Measurements from ENCODE around the gene MANSC4.

The MANSC4 gene

DNA sequence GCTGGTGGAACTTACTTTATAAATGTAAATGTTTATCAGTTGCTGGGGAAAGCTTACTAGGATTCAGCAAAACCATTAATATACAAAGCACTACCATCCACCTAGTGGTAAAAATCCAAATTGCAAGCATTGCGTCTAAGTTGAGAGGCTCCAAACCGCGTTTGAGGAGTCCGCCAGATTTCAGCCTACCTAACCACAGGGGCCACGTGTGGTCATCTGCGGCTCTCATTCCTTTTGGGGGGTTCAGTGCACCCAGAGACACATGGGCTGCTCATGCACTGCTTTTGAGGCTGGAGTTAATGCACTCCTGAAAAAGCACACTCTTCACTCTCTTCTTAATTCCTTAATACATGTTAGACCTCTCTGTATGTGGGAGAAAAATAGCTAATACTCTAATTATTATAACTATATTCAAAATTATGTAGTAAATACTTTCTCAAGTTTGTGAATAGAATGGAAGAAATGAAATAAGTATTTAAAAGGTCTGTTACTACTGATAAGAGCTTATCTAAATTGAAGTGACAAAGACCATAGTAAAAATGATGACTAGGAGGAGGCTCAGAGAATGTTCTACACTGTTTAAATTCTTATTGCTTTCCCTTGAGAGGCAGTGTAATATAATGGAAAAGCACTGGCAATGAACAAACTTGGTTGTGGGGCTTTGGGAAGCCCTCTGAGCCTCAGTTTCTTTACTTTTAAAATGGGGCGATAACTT lies 41.4 kb upstream of the MANSC4 start:
- TF ChIP-seq, protein P1, sequence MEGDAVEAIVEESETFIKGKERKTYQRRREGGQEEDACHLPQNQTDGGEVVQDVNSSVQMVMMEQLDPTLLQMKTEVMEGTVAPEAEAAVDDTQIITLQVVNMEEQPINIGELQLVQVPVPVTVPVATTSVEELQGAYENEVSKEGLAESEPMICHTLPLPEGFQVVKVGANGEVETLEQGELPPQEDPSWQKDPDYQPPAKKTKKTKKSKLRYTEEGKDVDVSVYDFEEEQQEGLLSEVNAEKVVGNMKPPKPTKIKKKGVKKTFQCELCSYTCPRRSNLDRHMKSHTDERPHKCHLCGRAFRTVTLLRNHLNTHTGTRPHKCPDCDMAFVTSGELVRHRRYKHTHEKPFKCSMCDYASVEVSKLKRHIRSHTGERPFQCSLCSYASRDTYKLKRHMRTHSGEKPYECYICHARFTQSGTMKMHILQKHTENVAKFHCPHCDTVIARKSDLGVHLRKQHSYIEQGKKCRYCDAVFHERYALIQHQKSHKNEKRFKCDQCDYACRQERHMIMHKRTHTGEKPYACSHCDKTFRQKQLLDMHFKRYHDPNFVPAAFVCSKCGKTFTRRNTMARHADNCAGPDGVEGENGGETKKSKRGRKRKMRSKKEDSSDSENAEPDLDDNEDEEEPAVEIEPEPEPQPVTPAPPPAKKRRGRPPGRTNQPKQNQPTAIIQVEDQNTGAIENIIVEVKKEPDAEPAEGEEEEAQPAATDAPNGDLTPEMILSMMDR (IDR thresholded peaks at IDR 0.05; ENCODE audit: extremely low read depth, missing control alignments), result peak; percentile 33
- peak; percentile 61 for DNase-seq (ENCODE audit: low spot score)

DNA sequence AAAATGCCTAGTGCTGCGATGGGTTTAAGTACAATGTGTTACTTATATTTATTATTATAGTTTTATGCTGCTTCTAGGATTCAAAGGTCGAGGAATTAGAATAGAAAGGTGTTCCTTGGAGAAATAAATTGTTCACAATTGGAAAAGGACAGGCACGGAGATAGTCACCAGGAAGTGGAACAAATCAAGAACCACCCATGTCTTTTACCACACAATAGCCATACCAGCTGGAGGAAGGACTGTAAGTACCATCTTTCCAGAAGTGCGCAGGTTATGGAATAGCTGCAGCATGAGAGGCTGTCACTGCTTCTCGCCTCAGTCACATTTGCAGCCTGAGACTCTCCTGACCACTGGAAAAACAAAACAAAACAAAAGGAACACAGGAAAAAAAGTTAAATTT lies 40.5 kb upstream of the MANSC4 start:
- TF ChIP-seq, protein P1 (IDR thresholded peaks at IDR 0.05; ENCODE audit: extremely low read depth, missing control alignments), result no peak

DNA sequence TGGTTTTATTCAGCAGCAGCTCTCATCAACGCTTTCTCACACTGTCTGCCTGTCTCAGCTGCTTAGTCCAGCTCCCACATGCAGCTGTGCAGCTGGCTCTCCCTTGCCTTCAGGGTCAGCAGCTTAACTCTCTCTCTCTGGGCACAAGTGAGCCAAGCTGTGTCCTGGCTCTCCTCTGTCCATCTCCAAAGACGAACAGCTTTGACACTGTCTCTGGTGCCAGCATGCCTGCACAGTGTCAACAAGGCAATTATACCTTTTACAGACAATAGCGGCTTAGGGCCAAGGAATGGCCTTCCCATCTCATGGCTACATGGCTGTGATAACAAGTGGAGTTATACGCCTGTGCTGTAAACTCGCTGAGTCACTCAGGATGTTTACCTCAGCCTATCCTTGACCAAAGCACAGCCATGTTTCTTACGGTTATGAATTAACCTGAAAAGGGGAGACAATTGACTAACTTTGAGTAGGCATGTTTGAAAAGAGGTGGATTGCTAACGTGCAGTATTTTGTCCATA lies 38.4 kb upstream of the MANSC4 start:
- no peak for DNase-seq (ENCODE audit: low spot score)
- TF ChIP-seq, protein P1 (IDR thresholded peaks at IDR 0.05; ENCODE audit: extremely low read depth, missing control alignments), result no peak

More for the DNA sequence above, 40.5 kb upstream of the MANSC4 start:
- no peak for DNase-seq (ENCODE audit: low spot score)

DNA sequence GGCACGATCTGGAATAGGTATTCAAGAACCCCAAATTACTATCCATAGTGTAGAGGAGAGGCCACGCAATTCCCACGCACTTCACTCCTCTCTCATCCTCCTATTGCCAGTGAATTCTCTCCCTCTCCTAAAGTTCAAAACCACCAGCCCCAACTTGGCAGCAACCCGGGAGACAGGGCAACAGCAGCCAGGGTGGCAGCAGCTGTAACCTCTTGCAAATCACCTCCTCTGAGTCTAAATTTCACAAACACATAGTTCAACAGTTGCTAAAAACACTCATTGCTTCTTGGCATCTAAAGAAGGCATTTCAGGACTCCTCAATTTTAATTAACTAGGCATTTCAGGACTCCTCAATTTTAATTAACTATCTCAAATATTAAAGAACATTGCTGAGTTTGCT lies 37.7 kb upstream of the MANSC4 start:
- DNase-seq (ENCODE audit: low spot score), result no peak
- TF ChIP-seq, protein P1 (IDR thresholded peaks at IDR 0.05; ENCODE audit: extremely low read depth, missing control alignments), result no peak

DNA sequence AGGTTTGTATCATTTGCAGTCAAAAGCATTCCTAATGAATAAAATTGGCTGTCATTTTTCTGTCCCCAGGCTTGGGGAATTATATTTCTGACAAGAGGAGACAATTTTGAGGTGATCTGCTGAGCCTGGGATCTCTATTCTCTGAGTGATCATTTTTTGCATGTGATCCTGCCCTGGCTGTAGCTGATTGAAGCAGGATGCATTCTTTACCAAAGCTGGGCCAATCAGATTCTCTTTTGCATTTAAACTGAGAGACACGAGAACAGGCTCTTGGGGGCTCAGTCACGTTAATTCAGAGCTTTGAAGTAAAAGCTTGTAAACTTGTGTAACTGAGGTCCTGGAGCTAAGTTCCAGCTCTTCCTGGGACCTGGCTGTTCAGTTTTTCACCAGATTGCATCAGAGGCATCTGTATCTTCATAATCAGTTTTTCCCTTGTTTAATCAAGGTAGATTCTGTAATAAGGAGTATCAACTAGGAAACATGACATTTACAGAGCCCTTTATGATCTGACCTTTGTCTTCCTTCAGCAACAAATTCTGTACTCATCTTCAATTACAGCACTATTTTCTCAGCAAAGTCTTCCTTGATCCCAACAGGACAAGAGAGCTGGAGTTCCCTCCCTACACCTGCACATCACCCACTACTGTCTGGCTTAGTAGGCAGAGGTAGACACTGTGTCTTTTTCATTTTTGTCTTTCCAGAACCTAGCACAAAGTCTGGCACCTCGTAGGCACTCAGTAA lies 35.0 kb upstream of the MANSC4 start:
- TF ChIP-seq, protein P1 (IDR thresholded peaks at IDR 0.05; ENCODE audit: extremely low read depth, missing control alignments), result no peak
- DNase-seq (ENCODE audit: low spot score), result no peak

DNA sequence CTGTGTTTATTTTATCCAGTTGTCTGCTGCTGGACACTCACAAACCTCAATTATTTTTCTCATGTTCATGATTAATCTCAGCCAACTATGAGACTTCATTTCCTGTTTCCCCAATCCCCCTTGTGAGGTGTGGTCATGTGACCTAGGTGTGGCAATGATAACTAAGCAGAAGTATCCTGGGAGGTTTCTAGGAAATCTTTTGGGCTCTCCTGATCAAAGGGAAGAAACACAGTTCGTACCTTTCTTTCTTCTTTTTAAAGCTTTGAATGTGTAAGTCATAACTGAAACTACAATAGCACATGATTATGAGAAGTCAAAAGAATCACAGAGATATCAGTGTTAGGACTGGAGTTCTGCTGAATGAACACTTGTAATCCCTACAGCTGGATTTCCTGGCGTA lies 34.4 kb upstream of the MANSC4 start:
- TF ChIP-seq, protein P1 (IDR thresholded peaks at IDR 0.05; ENCODE audit: extremely low read depth, missing control alignments), result no peak
- no peak for DNase-seq (ENCODE audit: low spot score)

DNA sequence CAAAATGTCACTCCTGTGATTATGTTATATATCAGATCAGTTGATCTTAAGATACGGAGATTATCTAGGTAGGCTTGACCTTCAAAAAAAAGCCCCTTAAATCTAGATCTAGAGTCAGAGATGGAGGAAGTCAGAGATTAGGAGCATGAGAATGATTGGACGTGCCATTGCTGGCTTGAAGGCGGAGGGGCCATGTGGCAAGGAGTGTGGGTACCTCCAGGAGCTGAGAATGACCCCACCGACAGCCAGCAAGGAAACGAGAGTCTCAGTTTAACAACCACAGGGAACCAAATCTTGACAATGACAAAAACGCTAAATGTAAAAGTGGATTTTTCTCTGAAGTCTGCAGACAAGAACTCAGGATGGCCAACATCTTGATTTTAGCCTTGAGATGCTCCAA lies 32.5 kb upstream of the MANSC4 start:
- TF ChIP-seq, protein P1 (IDR thresholded peaks at IDR 0.05; ENCODE audit: extremely low read depth, missing control alignments), result no peak

More for the DNA sequence above, 32.5 kb upstream of the MANSC4 start:
- DNase-seq (ENCODE audit: low spot score), result no peak

Measured in GM20000 (cell line).